Breast epithelium (tissue), 3 donors: Measurements from ENCODE around the gene CGA.

Experiments used
- CTCF ChIP-seq, 3 donors: fragments of 450-650 bp; IDR thresholded peaks; one replicate each; pipeline ENCODE4 v1.5.1; 2016 to 2017; ENCODE audit warnings: antibody characterized with exemption in 3 of 3, mild to moderate bottlenecking in 3 of 3, moderate library complexity in 3 of 3
- POLR2A ChIP-seq: fragments of 450-650 bp; IDR thresholded peaks from one replicate; pipeline ENCODE4 v1.6.1; 2016; ENCODE audit warnings: antibody characterized with exemption, mild to moderate bottlenecking, moderate library complexity
- POLR2AphosphoS5 ChIP-seq, 3 donors: sonication (generic); formaldehyde crosslinking; IDR thresholded peaks; one replicate each; pipeline ENCODE4 v1.6.1; 2017; ENCODE audit warnings: antibody characterized with exemption in 3 of 3

- no peak for TF ChIP-seq CTCF (IDR thresholded peaks at IDR 0.05)
- TF ChIP-seq POLR2AphosphoS5 (IDR thresholded peaks at IDR 0.05) = no peak
- TF ChIP-seq POLR2A = no peak
These were observed 42.1 kb upstream of the CGA start for GRCh38 chr6:87136963-87137362.
